PFSK-1 (cell line): ENCODE data around the gene KAT7.

Experiments
- FOXP2 ChIP-seq: optimal IDR thresholded peaks from 2 replicates; pipeline ENCODE3; 2011; ENCODE audit warnings: borderline replicate concordance, control low read depth, inconsistent platforms; ENCODE audit not compliant: insufficient read depth; ENCODE audit errors: extremely low read length, extremely low read depth
- POLR2AphosphoS5 ChIP-seq: IDR thresholded peaks from 2 replicates; pipeline ENCODE4 v1.6.1; 2012; ENCODE audit warnings: low read depth, mild to moderate bottlenecking, control low read depth, low read length, moderate library complexity
- REST ChIP-seq, 2 experiments: IDR thresholded peaks; 2 replicates each; pipeline versions ENCODE4 v1.6.1 to v1.8.0; 2011 to 2012; ENCODE audit warnings: low read depth in 2 of 2, low read length in 2 of 2, control low read depth in 1 of 2, inconsistent platforms in 1 of 2, mild to moderate bottlenecking in 1 of 2, moderate library complexity in 1 of 2; ENCODE audit not compliant: insufficient read depth in 1 of 2
- SIN3A ChIP-seq: IDR thresholded peaks from 2 replicates; pipeline ENCODE4 v1.6.1; 2012; ENCODE audit warnings: mild to moderate bottlenecking, low read length, moderate library complexity, borderline replicate concordance; ENCODE audit not compliant: insufficient read depth
- TAF1 ChIP-seq: IDR thresholded peaks from 2 replicates; pipeline ENCODE4 v1.6.1; 2012; ENCODE audit warnings: low read length, control low read depth, borderline replicate concordance; ENCODE audit not compliant: insufficient read depth

Gene KAT7

GRCh38 chr17:49779739-49780231 lies 8.7 kb upstream of the KAT7 start:
- TF ChIP-seq REST (IDR thresholded peaks at IDR 0.05; ENCODE audit: insufficient read depth in 1 of 2, low read depth in 2 of 2, low read length in 2 of 2) (no peak), TAF1 (no peak), POLR2AphosphoS5 (no peak), FOXP2 (no peak), SIN3A (no peak)

- no peak for TF ChIP-seq REST (IDR thresholded peaks at IDR 0.05; ENCODE audit: insufficient read depth in 1 of 2, low read depth in 2 of 2, low read length in 2 of 2)
- no peak for TF ChIP-seq SIN3A
- no peak for TF ChIP-seq POLR2AphosphoS5
- TF ChIP-seq TAF1: no peak
- no peak for TF ChIP-seq FOXP2
Observed at GRCh38 chr17:49783071-49783715, 5.3 kb upstream of the KAT7 start.

- TF ChIP-seq TAF1: no peak
- no peak for TF ChIP-seq POLR2AphosphoS5
- no peak for TF ChIP-seq SIN3A
- TF ChIP-seq FOXP2: no peak
Observed at GRCh38 chr17:49783791-49784190, 4.7 kb upstream of the KAT7 start.

GRCh38 chr17:49784636-49785035 lies 3.8 kb upstream of the KAT7 start:
- TF ChIP-seq FOXP2 (no peak), REST (IDR thresholded peaks at IDR 0.05; ENCODE audit: insufficient read depth in 1 of 2, low read depth in 2 of 2, low read length in 2 of 2) (no peak), SIN3A (no peak), POLR2AphosphoS5 (no peak), TAF1 (no peak)

GRCh38 chr17:49787884-49788477 lies 500 bp upstream of the KAT7 start:
- TF ChIP-seq SIN3A (no peak), TAF1 (no peak), POLR2AphosphoS5 (no peak; the same call in 1 of the 2 replicates), FOXP2 (no peak), REST (IDR thresholded peaks at IDR 0.05; ENCODE audit: insufficient read depth in 1 of 2, low read depth in 2 of 2, low read length in 2 of 2) (no peak)
